Right lung (tissue), 5 donors: ENCODE measurements around the gene WDR37. TPM values are rescaled to one million over a fixed set of nuclear protein-coding genes. Genes with fewer than 3 reads are reported as not detected.
A peak's percentile ranks its signal among the peaks of the same experiment; 100 is the strongest.

Experiments used
- DNase-seq, 2 donors: peaks; one replicate each; pipeline ENCODE4 v3.0.0-alpha.2; 2013
- polyA plus RNA-seq, 5 donors: library from polyadenylated mRNA; unstranded; fragments of 120-200 nt; gene quantifications; one replicate each; pipeline versions ENCODE4 v1.2.1 to v1.2.3, GENCODE V29; 2013; ENCODE audit warnings: inconsistent platforms in 1 of 5, low replicate concordance in 1 of 5; ENCODE audit not compliant: insufficient read length in 5 of 5, insufficient read depth in 1 of 5

The WDR37 gene
- polyA plus RNA-seq, 5 donors: 15.4 to 18.8 (median 16.0) TPM

DNA sequence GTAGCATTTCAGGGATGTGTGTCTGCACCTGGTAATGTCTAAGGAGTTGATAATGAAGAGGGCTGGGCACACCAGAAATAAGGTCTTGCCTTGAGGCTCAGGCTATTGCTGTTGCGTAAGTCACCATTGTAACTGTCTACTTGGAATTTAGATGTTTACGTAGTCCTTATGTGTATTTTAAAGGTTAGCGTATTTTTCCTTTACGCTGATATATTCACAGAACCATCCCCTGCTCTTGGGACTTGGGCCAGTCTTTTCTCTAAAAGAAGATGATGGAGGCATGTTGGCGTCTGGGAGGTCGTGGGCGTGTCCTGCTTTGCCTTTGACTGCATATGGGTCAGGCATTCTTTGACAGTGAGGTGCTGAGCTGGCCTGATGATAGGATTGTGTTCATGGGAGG, 14.7 kb downstream of the WDR37 start:
- DNase-seq: no peak

DNA sequence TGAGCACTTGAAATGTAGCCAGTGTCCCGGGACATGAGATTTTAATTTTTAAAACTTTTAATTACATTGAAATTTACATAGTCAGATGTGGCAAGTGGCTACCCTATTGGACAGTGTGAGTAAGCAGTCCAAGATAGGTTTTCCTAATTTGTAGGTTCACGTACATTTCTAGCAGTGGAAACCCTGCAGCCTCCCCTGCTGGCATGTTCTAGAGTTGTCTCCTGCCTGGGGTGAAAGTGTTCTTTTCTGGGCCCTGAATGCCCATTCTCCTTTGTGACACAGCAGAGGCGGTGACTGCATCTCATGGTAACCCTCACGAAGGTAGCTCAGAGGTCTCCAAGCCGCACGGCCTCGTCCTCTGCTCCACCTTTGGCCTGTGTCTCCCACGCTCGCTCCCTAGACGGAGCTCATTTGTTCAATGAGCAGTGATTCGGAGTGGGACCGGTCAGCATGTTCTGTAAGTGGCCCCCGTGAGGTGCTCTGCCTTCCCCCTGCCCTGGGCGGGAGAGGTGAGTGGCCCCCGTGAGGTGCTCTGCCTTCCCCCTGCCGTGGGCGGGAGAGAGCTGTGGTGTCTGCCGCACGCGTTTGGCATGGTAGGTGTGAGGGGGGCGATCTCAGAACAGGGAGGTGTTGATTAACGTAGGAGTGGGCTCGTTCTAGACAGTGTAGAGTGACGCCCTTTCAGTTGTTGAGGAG, 18.0 kb downstream of the WDR37 start:
- DNase-seq: no peak

DNA sequence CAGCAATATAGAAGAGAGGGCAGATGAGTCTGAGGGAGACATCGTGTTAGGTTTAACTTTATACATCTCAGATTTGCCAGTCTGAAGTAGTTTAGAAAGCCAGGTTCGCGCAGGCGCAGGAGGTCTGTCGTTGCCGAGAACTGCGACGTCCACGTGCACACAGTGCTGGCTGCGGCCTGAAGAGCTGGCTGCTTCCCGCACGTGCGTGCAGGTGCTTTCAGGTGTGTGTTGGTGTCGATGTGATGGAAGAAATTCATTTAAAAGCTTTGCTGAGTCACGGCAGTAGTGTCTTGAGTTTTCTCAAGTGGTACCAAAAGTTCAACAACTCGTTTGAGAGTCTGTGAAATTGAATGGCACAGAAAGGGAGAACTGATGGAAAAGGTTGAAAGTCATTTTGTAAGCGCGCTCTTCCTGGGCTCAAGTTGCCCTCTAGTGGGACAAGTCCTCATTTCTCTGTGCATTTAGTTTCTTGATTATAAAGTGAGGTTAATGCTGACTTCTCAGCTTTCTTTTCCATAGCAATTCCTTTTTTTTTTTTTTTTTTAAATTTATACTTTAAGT, 18.6 kb downstream of the WDR37 start:
- DNase-seq: peak; percentile 59 to 60

DNA sequence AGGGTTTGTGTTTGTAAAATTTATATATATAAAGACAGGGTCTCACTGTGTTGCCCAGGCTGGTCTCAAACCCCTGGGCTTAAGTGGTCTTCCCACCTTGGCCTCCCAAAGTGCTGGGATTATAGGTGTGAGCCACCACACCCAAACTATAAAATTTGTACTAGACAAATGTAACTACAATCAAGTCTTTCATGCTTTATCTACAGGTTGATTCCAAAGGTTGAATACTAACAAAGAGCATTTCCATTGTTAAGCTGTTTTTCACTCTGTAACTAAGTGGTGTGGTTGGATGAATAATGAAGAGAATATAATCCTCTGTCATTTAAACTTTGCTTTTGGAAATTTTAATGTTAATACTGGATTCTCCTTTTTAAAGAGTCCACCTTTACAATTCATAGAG, 22.5 kb downstream of the WDR37 start:
- DNase-seq: no peak

DNA sequence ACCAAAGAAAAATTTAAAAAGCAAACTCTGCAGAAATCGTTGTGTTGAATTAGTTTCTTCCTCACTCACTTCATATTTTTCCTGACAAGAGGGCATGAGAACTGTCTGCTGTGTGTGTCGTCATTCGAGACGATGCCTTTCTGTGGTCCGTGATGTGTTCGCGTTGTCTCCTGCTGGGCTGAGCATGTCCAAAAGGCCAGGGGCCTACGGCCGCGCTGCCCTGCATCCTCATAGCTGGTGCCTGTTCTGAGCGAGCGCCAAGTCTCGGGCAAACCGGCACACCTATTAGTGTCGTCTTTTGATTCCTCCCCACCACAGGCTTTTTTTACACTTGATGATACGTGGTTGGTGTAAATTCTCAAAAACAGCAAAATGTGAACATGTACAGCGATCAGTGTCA, 27.4 kb downstream of the WDR37 start:
- no peak for DNase-seq

DNA sequence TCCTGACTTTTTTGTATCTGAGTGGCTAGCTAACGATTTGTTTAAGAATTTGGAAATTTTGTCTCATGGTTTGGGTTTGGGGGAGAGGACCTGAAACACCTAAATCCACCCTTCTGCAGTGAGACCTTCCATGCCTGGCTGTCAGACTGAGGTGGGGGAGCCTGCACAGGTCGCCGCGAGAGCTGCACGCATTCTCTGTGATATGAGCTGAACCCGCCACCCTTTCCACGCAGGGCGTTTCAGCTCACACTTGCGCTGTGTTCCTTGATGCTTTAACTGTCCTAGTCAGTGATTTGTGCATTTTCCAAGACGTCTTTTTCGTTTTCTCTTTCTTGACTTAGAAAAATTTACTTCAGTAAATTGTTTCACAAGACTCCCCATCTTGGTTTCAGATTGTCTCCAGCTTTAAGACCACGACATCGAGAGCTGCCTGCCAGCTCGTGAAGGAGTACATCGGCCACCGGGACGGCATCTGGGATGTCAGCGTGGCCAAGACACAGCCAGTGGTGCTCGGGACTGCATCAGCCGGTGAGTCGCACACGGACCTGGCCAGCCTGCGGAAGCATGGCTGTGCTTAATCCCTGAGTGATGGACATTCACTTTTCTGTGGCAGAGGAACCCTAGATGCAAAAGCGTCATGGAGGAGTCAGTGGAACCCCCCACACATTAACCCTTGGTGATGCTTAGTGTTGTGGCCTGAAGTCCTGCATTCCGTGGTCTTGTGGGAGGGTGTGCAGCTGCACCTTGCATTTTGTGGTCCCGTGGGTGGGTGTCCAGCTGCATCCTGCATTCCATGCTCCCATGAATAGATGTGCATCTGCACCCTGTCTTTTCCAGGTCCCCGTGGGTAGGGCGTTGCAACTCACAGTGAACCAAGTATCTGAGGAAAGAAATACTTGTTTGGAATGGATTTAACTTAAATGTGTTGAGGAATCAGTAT, 28.1 kb downstream of the WDR37 start:
- no peak for DNase-seq

DNA sequence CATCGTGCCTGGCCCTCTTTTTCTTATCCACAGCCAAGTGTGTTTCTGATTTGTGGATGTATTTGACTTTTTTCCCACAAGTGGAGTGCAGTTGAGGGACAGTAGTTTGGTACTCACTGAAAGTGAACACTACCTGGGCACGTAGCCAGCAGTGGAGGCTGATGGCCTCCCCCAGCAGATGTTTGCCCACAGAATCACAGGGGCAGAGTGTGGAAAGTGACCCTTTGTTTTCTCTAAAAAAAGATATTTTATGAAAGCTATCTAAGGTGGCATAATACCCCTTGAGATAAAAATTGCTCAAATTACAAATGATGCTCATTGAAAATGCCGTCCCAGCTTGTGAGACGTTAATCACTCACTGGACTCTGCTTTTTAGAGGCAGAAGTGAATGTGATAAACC, 29.1 kb downstream of the WDR37 start:
- DNase-seq: no peak

DNA sequence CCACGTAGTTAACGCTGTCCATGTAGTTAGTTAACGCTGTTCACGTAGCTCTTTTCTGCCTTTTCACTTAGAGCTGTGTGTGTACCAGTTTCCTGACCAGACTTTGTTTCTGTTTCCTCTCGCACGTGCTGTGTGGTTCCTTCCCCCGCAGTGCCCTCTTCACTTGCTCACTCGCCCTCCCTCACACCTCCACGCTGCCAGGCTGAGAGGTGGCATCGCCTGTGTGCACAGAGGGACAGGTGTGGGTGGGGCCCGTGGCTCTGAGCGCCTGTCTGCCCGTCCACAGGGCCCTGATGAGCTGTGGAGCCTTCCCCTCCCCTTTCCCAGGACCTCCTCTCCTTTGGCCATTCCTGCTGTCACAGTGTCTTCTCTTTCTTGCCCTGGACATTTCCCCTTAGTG, 30.6 kb downstream of the WDR37 start:
- DNase-seq: no peak

DNA sequence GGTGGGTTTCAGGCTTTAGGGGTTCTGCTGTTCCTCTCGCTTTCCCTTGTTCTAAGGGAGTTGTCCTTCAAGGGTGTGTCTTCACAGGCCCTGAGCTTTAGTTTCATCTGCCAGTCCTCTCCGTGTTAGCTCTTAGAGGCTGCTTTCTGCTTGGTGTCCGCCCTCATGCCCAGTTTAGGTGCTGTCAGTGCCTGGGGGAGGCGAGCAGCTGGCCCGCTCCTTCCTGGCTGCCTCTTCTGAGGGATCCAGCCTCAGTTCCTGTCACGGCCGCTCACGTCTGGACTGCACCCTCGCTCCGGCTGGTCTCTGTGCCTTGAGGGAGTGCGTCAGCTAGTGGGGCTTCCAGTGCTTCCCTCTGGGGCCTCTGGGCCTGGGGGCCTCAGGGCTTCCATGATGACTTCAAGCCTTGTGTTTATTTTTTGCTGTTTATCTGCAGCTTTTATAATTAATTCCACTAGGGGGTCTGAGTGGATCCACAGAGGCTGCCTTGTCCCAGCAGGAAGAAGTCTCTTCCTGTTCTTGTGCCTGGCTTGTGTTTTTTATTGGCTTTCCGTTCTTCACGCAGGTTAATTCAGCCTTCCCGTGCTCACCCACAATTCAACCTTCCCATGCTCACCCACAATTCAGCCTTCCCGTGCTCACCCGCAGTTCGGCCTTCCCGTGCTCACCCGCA, 33.0 kb downstream of the WDR37 start:
- DNase-seq: no peak

DNA sequence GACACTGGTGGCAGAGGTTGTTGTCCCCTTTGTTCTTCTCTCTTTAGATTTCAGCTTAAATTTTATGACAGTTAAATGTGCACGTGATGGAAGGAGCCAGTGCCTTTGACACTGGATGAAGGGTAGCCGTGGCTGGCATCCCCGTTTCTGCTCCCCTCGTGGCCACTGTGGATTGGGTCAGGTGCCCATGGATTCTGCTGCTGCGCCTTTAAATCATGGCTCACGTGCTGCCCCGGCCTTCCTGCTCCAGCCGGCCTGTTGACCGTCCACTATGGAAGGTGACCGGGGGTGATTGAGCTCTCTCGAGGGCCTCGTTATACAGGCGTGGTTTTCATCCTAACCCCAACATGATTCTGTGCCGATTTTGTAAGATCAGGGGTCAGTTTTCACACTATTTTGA, 34.5 kb downstream of the WDR37 start:
- DNase-seq: no peak

DNA sequence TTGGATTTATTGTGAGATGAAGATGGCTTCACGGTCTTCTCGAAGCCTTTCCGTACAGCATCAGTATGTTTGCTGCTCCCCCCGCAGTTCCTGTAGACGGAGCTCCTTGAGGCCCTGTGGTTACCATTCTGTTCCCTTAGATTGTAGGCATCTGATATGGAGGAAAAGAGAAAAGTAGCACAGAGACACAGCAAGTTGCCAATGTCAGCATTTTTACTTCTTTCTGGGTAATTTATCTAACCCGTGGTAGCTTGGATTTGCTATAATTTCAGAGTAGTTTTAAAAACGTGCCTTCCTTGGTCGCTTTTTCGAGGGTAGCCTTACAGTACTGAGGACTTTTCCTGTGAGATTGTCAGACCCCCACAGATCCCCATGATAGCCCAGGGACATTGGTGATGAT, 37.5 kb downstream of the WDR37 start:
- DNase-seq: no peak

DNA sequence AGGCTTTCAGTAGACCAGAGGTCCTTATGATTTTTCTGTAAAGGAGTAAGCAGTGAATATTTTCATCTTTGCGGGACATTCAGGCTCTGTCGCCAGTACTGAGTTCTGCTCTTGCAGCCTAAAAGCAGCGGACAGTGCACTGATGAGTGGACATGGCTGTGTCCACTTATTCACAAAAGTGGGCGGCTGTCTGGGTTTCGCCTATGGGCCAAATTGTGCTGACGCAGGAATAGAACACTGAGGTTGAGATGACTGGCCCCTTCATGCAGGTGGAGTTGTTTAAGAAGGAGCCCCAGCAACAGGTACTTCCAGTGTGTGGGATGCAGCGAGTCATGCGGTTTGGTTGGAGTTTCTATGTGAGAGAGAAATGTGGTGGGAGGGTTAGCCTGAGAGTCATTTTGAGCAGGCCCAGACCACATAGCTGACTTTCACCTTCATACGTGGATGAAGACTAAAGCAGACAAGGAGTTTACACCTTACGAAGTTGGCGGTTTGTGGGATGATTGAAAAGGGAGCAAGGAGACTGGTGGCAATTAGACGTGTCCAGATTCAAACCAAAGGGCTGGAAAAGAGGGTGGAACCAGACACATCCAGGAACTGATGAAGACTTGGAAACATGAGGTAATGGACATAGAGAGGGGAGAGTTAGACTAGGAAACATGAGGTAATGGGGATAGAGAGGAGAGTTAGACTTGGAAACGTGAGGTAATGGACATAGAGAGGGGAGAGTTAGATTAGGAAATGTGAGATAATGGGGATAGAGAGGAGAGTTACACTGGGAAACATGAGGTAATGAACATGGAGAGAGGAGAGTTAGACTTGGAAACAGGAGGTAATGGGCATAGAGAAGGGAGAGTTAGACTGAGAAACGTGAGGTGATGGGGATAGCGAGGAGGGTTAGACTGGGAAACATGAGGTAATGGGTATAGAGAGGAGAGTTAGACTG, 38.2 kb downstream of the WDR37 start:
- DNase-seq: no peak

DNA sequence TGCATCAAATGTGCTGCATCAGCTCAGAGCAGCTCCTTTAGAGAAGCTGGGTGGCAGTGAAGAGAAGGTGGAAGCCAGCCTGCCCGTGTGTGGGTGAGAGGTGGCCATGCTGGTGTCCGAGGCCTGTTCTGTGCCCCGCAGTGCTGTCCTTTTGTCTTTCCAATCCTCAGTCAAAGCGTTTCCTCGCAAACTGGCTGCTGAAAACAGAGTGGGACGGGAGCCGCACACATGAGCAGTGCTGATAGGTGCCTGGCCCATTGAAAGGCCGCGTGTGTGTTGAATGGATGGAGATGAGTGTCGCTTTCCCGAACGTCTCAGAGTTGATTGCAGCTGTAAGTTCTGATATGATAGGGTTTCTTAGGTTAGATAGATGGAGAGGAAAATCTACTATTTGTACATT, 39.3 kb downstream of the WDR37 start:
- DNase-seq: no peak

DNA sequence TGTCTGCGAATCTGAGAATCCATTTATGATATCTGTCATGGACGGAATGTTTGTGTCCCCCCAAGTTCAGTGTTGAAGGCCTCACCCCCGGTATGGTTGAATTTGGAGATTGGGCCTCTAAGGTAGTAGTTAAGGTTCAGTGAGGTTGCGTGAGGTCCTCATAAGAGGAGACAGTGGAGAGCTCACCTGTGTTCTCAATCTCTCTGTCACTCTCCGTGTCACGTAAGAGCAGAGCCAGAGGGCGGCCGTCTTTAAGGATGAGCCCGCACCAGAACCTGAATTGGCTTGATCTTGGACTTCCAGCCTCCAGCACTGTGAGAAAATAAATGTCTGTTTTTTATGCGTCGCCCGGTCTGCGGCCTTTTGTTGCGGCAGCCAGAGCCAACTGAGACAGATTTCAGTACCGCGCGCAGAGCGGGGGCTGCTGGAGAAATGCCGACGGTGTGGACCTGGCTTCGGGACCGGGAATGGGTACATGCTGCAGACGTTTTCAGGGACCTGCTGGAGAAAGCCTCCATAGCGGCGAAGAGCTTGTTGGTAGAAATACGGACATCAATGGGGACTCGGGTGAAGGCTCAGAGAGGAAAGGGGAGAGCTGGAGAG, 40.2 kb downstream of the WDR37 start:
- DNase-seq: no peak

DNA sequence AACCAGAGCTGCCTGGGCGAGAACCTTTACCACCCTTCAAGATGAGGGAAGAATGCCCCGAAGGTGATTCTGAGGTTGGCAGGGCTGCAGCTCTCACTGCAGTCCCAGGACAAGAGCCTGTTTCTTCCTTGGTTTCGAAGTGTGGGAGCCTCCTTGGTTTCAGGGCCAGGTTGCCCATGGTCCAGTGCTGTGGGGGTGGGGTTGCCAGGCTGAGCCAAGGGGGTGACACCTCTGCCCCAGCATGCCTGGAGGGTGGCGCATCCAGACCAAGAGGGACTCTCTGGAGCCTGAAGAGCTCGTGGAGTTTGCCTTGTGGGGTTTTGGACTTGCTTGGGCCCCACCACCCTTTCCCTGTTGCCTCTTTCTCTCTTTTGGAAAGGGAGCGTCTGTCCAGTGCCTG, 41.3 kb downstream of the WDR37 start:
- no peak for DNase-seq

DNA sequence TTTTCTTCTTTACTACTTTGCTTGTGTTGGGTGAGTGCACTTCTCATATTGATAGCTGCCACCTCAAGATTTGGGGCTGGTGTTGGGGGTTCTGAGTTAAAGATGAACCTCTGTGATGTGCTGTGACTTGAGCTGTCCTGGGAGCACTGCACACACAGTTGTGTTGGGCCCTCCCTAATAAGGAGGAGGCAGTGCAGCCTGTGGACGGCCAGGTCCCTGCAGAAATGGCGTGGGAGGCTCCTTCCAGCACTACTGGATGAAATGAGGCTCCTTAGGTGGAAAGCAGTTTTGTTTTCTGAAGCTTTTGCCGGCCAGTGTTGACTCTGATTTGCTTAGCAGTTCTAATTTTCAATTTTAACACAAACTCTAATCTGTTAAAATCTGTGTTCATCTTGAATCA, 44.0 kb downstream of the WDR37 start:
- DNase-seq: no peak

DNA sequence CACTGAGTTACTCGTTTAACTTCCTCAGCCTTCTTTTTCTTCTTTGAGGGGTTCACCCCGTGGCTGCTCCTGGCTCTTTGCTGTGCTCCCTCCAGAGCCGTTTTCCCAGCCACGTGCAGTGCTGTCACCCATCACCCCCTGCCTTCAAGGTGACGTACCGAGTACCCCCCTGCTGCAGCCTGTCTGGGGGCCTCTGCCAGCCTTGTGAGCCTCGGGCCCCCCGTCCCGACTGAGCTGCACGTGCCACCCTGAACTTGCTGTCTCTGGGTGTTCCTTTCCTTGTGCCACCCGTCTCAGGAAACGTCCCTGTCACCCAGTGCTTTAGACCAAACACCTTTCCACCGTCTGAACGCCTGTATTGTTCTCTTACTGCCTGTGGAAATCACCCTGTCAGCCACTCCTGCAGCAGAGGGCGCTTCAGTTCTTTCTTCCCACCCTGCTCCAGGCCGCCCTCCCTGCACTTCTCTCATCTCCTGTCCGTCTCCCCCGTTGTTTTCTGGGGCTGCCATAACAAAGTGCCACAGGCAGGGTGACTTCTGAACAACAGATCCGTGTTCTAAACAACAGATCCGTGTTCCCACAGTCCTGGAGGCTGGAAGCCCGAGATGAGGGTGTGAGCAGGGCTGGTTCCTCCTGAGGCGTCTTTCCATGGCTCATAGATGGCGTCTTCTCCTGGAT, 44.6 kb downstream of the WDR37 start:
- no peak for DNase-seq

DNA sequence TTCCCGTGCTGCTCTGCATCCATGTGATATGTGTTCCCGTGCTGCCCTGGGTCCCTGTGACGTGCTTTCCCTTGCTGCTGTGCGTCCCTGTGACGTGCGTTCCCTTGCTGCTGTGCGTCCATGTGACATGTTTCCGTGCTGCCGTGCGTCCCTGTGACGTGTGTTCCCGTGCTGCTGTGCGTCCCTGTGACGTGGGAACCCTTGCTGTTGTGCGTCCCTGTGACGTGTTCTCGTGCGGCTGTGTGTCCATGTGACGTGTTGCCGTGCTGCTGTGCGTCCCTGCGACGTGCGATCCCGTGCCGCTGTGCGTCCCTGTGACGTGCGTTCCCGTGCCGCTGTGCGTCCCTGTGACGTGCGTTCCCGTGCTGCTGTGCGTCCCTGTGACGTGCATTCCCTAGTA, 45.8 kb downstream of the WDR37 start:
- DNase-seq: no peak

DNA sequence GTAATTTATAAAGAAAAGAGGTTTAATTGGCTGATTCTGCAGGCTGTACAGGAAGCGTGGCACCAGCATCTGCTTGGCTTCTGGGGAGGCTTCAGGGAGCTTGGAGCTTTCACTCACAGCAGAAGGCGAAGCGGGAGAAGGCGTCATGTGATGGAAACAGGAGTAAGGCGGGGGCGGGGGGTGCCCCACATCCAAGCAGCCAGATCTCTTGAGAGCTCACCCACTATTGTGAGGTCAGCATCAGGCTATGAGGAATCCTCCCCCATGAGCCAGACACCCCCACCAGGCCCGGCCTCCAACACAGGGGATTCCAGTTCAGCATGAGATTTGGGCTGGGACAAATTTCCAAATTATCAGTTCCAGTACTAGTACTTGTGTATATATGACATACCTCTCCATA, 46.2 kb downstream of the WDR37 start:
- no peak for DNase-seq

DNA sequence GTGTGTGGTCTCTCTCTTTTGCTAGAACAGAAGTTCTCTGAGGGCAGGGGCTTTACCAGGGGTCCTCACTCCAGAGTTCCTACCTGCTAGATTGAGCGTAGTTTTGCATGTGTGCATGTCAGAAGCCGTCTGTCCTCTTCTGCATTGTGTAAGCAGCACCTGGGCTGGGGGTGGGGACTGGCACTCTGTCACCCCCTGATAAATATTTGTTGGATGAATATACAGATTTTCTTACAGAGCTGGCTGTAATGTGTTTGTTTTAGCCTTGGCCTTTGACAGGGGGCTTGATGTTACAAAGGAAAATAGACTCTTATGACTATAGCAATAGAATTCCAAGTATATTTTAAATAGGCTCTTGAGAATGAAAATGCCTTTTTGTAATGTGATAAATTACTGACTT, 46.6 kb downstream of the WDR37 start:
- no peak for DNase-seq
